Tibial nerve (tissue), 4 donors: ENCODE results near the gene NATD1.

Source experiments
- EP300 ChIP-seq, 2 donors: sonication (generic); formaldehyde crosslinking; IDR thresholded peaks; one replicate each; pipeline ENCODE4 v1.6.1; 2017; ENCODE audit warnings: antibody characterized with exemption in 2 of 2, mild to moderate bottlenecking in 1 of 2
- POLR2A ChIP-seq, 2 donors: fragments of 450-650 bp; IDR thresholded peaks; one replicate each; pipeline ENCODE4 v1.6.1; 2017; ENCODE audit warnings: antibody characterized with exemption in 2 of 2, mild to moderate bottlenecking in 2 of 2, moderate library complexity in 2 of 2
- TF ChIP-seq, protein P1 (sequence below), 5 experiments: fragments of 200-600 bp in 3 of 5; fragments of 450-650 bp in 2 of 5; sonication (generic) in 3 of 5; IDR thresholded peaks; one replicate each; pipeline ENCODE4 v1.5.1; 2016 to 2019; ENCODE audit warnings: antibody characterized with exemption in 5 of 5, mild to moderate bottlenecking in 3 of 5, moderate library complexity in 2 of 5

GRCh38 chr17:21242026-21242697, 11.0 kb downstream of the NATD1 start:
- TF ChIP-seq, protein P1, sequence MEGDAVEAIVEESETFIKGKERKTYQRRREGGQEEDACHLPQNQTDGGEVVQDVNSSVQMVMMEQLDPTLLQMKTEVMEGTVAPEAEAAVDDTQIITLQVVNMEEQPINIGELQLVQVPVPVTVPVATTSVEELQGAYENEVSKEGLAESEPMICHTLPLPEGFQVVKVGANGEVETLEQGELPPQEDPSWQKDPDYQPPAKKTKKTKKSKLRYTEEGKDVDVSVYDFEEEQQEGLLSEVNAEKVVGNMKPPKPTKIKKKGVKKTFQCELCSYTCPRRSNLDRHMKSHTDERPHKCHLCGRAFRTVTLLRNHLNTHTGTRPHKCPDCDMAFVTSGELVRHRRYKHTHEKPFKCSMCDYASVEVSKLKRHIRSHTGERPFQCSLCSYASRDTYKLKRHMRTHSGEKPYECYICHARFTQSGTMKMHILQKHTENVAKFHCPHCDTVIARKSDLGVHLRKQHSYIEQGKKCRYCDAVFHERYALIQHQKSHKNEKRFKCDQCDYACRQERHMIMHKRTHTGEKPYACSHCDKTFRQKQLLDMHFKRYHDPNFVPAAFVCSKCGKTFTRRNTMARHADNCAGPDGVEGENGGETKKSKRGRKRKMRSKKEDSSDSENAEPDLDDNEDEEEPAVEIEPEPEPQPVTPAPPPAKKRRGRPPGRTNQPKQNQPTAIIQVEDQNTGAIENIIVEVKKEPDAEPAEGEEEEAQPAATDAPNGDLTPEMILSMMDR (IDR thresholded peaks at IDR 0.05), result no peak
- no peak for TF ChIP-seq POLR2A (IDR thresholded peaks at IDR 0.05)
- no peak for TF ChIP-seq EP300 (IDR thresholded peaks at IDR 0.05)
